Activated naive CD4-positive, alpha-beta T cell treated with anti-CD3 and anti-CD28 coated beads, Interleukin-2, amount 10 ng/mL, durations not matched to agents 7 days and 5 days (primary cell): Measurements from ENCODE around the gene ACOXL.

ENCODE experiments used
- CTCF ChIA-PET: fragments of 350-600 bp; sonication (Branson Sonifier 250); formaldehyde crosslinking; loops from one replicate; lab custom pipeline; 2021; ENCODE audit warnings: antibody characterized with exemption; lab: Charles Lee
- DNase-seq: peaks from one replicate; pipeline ENCODE4 v3.0.0-alpha.2; 2020
- H3K27ac Mint-ChIP-seq: one replicate; pipeline ENCODE4 v1.8.0; 2021; ENCODE audit warnings: mild to moderate bottlenecking, moderate library complexity, mixed read lengths
- H3K27me3 Mint-ChIP-seq: one replicate; pipeline ENCODE4 v1.8.0; 2021; ENCODE audit warnings: mild to moderate bottlenecking, mixed read lengths
- H3K36me3 Mint-ChIP-seq: one replicate; pipeline ENCODE4 v1.8.0; 2021; ENCODE audit warnings: mixed read lengths
- H3K4me1 Mint-ChIP-seq: one replicate; pipeline ENCODE4 v1.8.0; 2021; ENCODE audit warnings: mixed read lengths
- H3K4me3 Mint-ChIP-seq: one replicate; pipeline ENCODE4 v1.8.0; 2021; ENCODE audit warnings: mild to moderate bottlenecking, moderate library complexity, mixed read lengths
- H3K9me3 Mint-ChIP-seq: one replicate; pipeline ENCODE4 v1.8.0; 2021; ENCODE audit warnings: mixed read lengths

ACOXL gene

DNA sequence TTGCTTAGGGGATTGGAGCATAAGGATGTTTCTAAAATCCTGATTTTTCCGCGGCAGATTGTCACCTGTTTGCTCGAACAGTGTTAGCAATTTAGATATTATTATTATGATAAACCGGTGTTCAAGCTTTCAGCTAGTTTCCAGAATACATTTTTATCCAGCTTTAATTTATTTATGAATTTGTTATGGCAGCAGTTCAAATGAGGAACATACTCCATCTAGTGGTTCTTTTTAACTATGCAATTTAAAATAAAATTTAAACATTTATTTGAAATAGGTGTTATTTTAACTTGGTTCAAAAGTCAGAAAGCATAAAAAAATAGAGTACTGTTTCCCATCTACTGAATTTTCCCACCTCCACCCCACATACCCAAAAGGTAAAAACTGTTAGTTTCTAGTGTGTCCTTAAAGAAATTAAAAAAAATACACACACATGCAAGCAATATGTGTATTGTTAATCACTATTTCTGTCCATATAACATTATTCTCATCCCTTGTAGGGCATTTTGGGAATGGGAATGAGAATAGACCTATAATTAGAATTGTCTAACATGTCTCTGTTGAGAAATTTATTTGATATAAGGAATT, 23.2 kb downstream of the ACOXL start:
- H3K36me3 Mint-ChIP-seq, result no peaks in the 10 kb centered on the region
- peaks cover 35% of the 10 kb centered on the region for H3K27me3 Mint-ChIP-seq
- H3K4me1 Mint-ChIP-seq, result no peaks in the 10 kb centered on the region
- no peak for DNase-seq
- H3K9me3 Mint-ChIP-seq, result peaks cover 9% of the 10 kb centered on the region
- no peak overlapping the region for H3K4me3 Mint-ChIP-seq
- CTCF ChIA-PET, result interaction anchor here (0.6 to 2.8 kb wide), 13 partner anchors 11 to 338 kb away, joined by 3 to 20 read pairs (median 4); partner anchors contain the start of gene BUB1
- no peak overlapping the region for H3K27ac Mint-ChIP-seq

GRCh38 chr2:110759411-110759810, 27.0 kb downstream of the ACOXL start:
- H3K36me3 Mint-ChIP-seq, result no peaks in the 10 kb centered on the region
- H3K4me3 Mint-ChIP-seq, result no peak overlapping the region
- no peaks in the 10 kb centered on the region for H3K4me1 Mint-ChIP-seq
- no peak overlapping the region for H3K27ac Mint-ChIP-seq
- peaks cover 31% of the 10 kb centered on the region for H3K27me3 Mint-ChIP-seq
- H3K9me3 Mint-ChIP-seq, result peaks cover 9% of the 10 kb centered on the region
- CTCF ChIA-PET, result no interaction called here
- DNase-seq, result no peak

DNA sequence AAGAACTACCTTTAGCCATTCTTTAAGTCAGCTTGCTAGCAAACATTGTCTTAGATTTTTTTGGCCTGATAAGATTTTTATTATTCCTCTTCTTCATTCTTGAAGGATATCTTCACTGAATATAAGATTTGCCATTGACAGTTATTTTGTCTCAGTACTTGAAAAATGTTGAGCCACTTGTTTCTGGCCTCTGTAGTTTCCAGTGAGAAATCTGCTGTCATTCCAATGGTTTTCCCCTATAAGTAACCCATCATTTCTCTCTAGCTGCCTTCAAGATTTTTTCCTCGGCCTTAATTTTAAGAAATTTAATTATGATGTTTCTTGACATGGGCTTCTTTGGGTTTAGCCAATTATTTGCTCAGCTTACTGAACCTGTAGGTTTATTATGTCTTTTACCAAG, 32.6 kb downstream of the ACOXL start:
- peaks cover 24% of the 10 kb centered on the region for H3K27me3 Mint-ChIP-seq
- H3K4me1 Mint-ChIP-seq, result no peaks in the 10 kb centered on the region
- no peak overlapping the region for H3K27ac Mint-ChIP-seq
- no peak for DNase-seq
- no peaks in the 10 kb centered on the region for H3K9me3 Mint-ChIP-seq
- no peak overlapping the region for H3K4me3 Mint-ChIP-seq
- no peaks in the 10 kb centered on the region for H3K36me3 Mint-ChIP-seq
- CTCF ChIA-PET, result no interaction called here

GRCh38 chr2:110766291-110766690, 33.9 kb downstream of the ACOXL start:
- CTCF ChIA-PET, result interaction anchor here (0.7 kb wide), 1 partner anchor 16 kb away, joined by 3 read pairs; no protein-coding TSS in a partner anchor
- Mint-ChIP-seq H3K4me1 (no peaks in the 10 kb centered on the region), H3K27ac (no peak overlapping the region), H3K4me3 (no peak overlapping the region), H3K27me3 (peaks cover 31% of the 10 kb centered on the region), H3K9me3 (no peaks in the 10 kb centered on the region), H3K36me3 (no peaks in the 10 kb centered on the region)
- no peak for DNase-seq

- CTCF ChIA-PET, result no interaction called here
- H3K27ac Mint-ChIP-seq, result no peak overlapping the region
- H3K4me3 Mint-ChIP-seq, result no peak overlapping the region
- H3K36me3 Mint-ChIP-seq, result no peaks in the 10 kb centered on the region
- H3K27me3 Mint-ChIP-seq, result peaks cover 40% of the 10 kb centered on the region
- no peaks in the 10 kb centered on the region for H3K9me3 Mint-ChIP-seq
- no peak for DNase-seq
- H3K4me1 Mint-ChIP-seq, result no peaks in the 10 kb centered on the region
These were observed 36.2 kb downstream of the ACOXL start for GRCh38 chr2:110768591-110768990.

- Mint-ChIP-seq H3K36me3 (no peaks in the 10 kb centered on the region), H3K9me3 (no peaks in the 10 kb centered on the region), H3K4me1 (no peaks in the 10 kb centered on the region), H3K27ac (no peak overlapping the region), H3K4me3 (no peak overlapping the region), H3K27me3 (peaks cover 39% of the 10 kb centered on the region)
- CTCF ChIA-PET, result no interaction called here
- no peak for DNase-seq
These were observed 38.1 kb downstream of the ACOXL start for GRCh38 chr2:110770404-110770958.

- Mint-ChIP-seq H3K36me3 (no peaks in the 10 kb centered on the region), H3K9me3 (no peaks in the 10 kb centered on the region), H3K27ac (no peak overlapping the region), H3K4me1 (no peaks in the 10 kb centered on the region), H3K4me3 (no peak overlapping the region), H3K27me3 (peaks cover 39% of the 10 kb centered on the region)
- DNase-seq, result no peak
- CTCF ChIA-PET, result no interaction called here
These were observed 38.6 kb downstream of the ACOXL start for GRCh38 chr2:110770959-110771431.

DNA sequence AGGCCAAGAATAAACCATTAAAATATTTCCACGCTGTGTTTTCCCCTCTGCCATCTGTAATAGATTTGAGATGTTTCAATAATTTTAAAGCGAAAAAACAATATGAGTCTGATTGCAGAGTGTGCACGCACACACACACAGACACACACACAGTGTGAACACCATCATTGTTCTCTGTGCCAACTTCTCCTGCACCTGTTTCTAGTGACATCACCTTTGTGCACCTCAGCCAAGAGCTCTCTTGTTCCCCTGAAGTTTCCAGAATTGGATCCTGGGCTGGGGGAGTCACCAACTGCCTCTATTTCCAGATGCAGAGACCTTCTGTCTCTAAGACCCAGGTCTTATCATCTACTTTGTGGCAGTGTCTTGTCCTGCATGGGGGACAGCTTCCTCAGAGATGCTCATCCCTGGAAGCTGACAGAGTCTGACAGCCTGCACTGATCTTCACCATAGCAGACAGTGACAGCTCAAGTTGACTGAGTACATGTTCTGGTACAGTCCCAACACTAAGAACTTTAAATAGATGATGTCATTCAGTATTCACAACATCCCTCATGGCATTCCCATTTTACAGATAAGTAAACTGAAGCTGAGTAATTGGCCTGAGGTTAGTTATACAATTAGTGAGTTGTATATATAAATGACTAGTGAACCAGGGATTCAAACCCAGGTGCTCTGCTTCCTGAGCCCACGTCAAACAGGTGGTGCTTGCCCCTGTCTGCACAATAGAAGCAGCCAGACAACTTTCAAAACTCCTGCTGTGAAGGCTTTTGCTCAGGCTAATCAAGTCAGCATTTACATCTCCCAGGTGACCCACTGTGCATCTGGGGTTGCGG, 39.4 kb downstream of the ACOXL start:
- CTCF ChIA-PET, result no interaction called here
- Mint-ChIP-seq H3K4me3 (no peak overlapping the region), H3K27ac (no peak overlapping the region), H3K4me1 (no peaks in the 10 kb centered on the region), H3K36me3 (no peaks in the 10 kb centered on the region), H3K9me3 (no peaks in the 10 kb centered on the region), H3K27me3 (peaks cover 38% of the 10 kb centered on the region)
- DNase-seq, result no peak

- peaks cover 36% of the 10 kb centered on the region for H3K27me3 Mint-ChIP-seq
- DNase-seq, result no peak
- no peaks in the 10 kb centered on the region for H3K4me1 Mint-ChIP-seq
- CTCF ChIA-PET, result no interaction called here
- no peak overlapping the region for H3K4me3 Mint-ChIP-seq
- no peak overlapping the region for H3K27ac Mint-ChIP-seq
- H3K9me3 Mint-ChIP-seq, result no peaks in the 10 kb centered on the region
- no peaks in the 10 kb centered on the region for H3K36me3 Mint-ChIP-seq
These were observed 40.0 kb downstream of the ACOXL start for GRCh38 chr2:110772383-110772755.

- H3K27ac Mint-ChIP-seq, result no peak overlapping the region
- DNase-seq, result no peak
- H3K36me3 Mint-ChIP-seq, result no peaks in the 10 kb centered on the region
- H3K9me3 Mint-ChIP-seq, result no peaks in the 10 kb centered on the region
- peaks cover 42% of the 10 kb centered on the region for H3K27me3 Mint-ChIP-seq
- H3K4me1 Mint-ChIP-seq, result no peaks in the 10 kb centered on the region
- CTCF ChIA-PET, result interaction anchor here (1.3 kb wide), 1 partner anchor 18 kb away, joined by 4 read pairs; no protein-coding TSS in a partner anchor
- no peak overlapping the region for H3K4me3 Mint-ChIP-seq
These were observed 41.1 kb downstream of the ACOXL start for GRCh38 chr2:110773401-110773921.

- no peak overlapping the region for H3K27ac Mint-ChIP-seq
- CTCF ChIA-PET, result no interaction called here
- H3K36me3 Mint-ChIP-seq, result no peaks in the 10 kb centered on the region
- no peaks in the 10 kb centered on the region for H3K4me1 Mint-ChIP-seq
- no peak overlapping the region for H3K4me3 Mint-ChIP-seq
- H3K9me3 Mint-ChIP-seq, result no peaks in the 10 kb centered on the region
- DNase-seq, result no peak
- H3K27me3 Mint-ChIP-seq, result peaks cover 43% of the 10 kb centered on the region
These were observed 42.3 kb downstream of the ACOXL start for GRCh38 chr2:110774701-110775100.

- H3K9me3 Mint-ChIP-seq, result no peaks in the 10 kb centered on the region
- DNase-seq, result no peak
- no peak overlapping the region for H3K4me3 Mint-ChIP-seq
- CTCF ChIA-PET, result no interaction called here
- peaks cover 36% of the 10 kb centered on the region for H3K27me3 Mint-ChIP-seq
- no peaks in the 10 kb centered on the region for H3K36me3 Mint-ChIP-seq
- no peaks in the 10 kb centered on the region for H3K4me1 Mint-ChIP-seq
- no peak overlapping the region for H3K27ac Mint-ChIP-seq
These were observed 45.3 kb downstream of the ACOXL start for GRCh38 chr2:110777531-110778311.

GRCh38 chr2:110780461-110780860, 48.1 kb downstream of the ACOXL start:
- H3K9me3 Mint-ChIP-seq, result no peaks in the 10 kb centered on the region
- no peak overlapping the region for H3K27ac Mint-ChIP-seq
- H3K36me3 Mint-ChIP-seq, result no peaks in the 10 kb centered on the region
- no peak for DNase-seq
- H3K4me1 Mint-ChIP-seq, result no peaks in the 10 kb centered on the region
- H3K4me3 Mint-ChIP-seq, result no peak overlapping the region
- CTCF ChIA-PET, result no interaction called here
- H3K27me3 Mint-ChIP-seq, result peaks cover 37% of the 10 kb centered on the region
